ENCODE results near the gene CCDC6. TPM values are rescaled to one million over a fixed set of nuclear protein-coding genes. Genes with fewer than 3 reads are reported as not detected.

CCDC6 gene
- total RNA-seq, 4 donors from 2014 or later = 78.5 to 101 (median 92.1) TPM

DNA sequence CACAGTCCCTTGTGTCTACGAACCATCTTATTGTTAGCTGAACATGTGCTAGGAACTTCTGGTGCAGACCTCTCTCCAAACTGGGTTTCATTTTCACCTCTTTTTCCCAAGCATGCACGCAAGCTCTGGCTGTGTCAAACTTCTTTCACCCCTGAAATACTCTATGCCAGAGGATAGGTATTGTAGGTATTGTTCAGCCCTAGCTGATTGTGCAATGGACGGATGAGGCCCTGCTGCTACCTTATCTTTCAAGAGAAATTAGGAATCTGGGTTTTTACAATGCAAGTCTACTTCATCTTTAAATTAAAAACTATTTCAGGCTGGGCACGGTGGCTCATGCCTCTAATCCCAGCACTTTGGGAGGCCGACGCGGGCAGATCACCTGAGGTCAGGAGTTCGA lies 124.8 kb downstream of the CCDC6 start:
- no peak overlapping the region for H3K27ac ChIP-seq
- H3K9me3 ChIP-seq = no peaks in the 10 kb centered on the region
- TF ChIP-seq POLR2AphosphoS5 (IDR thresholded peaks at IDR 0.05) (no peak), POLR2A (IDR thresholded peaks at IDR 0.05) (no peak), EP300 (IDR thresholded peaks at IDR 0.05) (no peak)
- TF ChIP-seq, protein P1, sequence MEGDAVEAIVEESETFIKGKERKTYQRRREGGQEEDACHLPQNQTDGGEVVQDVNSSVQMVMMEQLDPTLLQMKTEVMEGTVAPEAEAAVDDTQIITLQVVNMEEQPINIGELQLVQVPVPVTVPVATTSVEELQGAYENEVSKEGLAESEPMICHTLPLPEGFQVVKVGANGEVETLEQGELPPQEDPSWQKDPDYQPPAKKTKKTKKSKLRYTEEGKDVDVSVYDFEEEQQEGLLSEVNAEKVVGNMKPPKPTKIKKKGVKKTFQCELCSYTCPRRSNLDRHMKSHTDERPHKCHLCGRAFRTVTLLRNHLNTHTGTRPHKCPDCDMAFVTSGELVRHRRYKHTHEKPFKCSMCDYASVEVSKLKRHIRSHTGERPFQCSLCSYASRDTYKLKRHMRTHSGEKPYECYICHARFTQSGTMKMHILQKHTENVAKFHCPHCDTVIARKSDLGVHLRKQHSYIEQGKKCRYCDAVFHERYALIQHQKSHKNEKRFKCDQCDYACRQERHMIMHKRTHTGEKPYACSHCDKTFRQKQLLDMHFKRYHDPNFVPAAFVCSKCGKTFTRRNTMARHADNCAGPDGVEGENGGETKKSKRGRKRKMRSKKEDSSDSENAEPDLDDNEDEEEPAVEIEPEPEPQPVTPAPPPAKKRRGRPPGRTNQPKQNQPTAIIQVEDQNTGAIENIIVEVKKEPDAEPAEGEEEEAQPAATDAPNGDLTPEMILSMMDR (IDR thresholded peaks at IDR 0.05) = no peak
- H3K4me1 ChIP-seq = no peaks in the 10 kb centered on the region
- no peaks in the 10 kb centered on the region for H3K27me3 ChIP-seq
- no peak overlapping the region for H3K4me3 ChIP-seq
- 94% methylated on average over 8 of the region's 8 CpGs for WGBS
- DNase-seq (ENCODE audit: low spot score in 2 of 2) = no peak
- no peaks in the 10 kb centered on the region for H3K36me3 ChIP-seq

DNA sequence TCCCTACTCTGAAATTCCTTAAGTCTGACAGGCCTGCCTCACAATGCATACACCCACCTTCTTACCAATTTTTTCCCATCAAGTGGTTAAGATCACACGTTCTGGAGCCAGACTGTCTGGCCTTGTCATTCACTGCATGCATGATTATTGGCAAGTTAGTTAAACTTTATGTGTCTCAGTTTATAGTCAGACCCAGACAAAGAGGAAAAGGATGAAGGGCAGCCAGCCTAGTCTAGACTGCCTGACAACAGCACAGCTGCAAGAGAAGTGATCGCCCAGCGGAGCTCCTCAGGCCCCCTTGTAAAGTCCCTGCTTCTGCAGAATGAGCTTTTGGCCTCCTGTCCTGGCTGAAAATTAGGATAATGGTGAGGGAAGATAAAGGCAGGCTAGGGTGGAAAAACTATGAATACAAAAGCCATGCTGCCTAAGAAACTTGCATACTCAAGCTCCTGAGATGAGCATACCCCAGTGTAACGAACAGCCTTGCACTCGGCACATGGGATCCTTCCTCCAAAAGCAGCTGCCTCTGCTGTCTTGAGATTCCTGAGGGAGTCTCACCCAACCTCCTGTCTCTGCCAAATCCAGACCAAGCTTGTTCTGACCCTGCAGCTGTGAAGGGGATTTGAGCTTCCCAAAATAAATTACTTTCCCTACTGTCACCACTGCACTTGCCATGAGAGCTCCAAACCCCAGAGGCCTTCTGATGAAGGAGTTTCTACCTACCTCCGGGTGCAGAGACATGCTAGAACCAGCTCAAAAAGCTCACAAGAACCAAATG lies 126.4 kb downstream of the CCDC6 start:
- H3K27ac ChIP-seq = no peak overlapping the region
- no peak for DNase-seq (ENCODE audit: low spot score in 2 of 2)
- H3K27me3 ChIP-seq = no peaks in the 10 kb centered on the region
- no peaks in the 10 kb centered on the region for H3K4me1 ChIP-seq
- no peaks in the 10 kb centered on the region for H3K36me3 ChIP-seq
- TF ChIP-seq EP300 (IDR thresholded peaks at IDR 0.05) (no peak), POLR2A (IDR thresholded peaks at IDR 0.05) (no peak), POLR2AphosphoS5 (IDR thresholded peaks at IDR 0.05) (no peak)
- TF ChIP-seq, protein P1 (IDR thresholded peaks at IDR 0.05) = no peak
- no peak overlapping the region for H3K4me3 ChIP-seq
- H3K9me3 ChIP-seq = no peaks in the 10 kb centered on the region
- 79% methylated on average over 6 of the region's 6 CpGs for WGBS

DNA sequence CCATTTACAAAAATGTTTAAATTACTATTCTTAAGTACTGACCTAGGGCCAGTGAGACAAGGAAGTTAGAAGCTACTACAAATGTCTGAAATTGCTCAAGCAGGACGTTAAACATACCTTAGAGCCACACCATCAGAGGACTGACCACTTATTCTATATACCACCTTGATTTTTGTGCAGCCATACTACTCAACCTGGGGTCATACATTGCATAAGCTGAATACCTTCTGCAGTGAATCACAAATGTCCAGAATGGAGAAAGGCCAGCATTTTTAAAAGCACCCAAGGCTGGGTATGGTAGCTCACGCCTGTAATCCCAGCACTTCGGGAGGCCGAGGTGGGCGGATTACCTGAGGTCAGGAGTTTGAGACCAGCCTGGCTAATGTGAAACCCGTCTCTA lies 131.9 kb downstream of the CCDC6 start:
- TF ChIP-seq, protein P1 (IDR thresholded peaks at IDR 0.05) = no peak
- no peak for TF ChIP-seq POLR2AphosphoS5 (IDR thresholded peaks at IDR 0.05)
- TF ChIP-seq EP300 (IDR thresholded peaks at IDR 0.05) = no peak
- TF ChIP-seq POLR2A (IDR thresholded peaks at IDR 0.05) = no peak
- H3K4me3 ChIP-seq = no peak overlapping the region

DNA sequence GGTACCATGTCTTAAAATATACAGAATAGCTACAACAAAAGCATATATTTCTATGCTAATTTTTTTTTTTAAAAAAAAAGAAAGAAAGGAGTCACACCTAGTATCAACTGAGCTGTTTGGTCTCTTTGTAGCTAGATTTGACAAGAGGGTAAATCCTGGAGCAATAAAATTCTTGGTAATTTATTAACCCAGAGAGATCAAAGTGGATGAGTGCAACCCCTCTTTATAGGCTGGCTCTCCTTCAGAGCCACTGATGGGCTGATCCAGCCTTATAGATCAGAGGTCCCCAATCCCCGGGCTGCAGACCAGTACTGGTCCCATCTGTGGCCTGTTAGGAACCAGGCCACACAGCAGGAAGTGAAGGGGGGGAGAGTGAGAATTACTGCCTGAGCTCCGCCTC lies 133.3 kb downstream of the CCDC6 start:
- no peaks in the 10 kb centered on the region for H3K27me3 ChIP-seq
- H3K9me3 ChIP-seq = no peaks in the 10 kb centered on the region
- no peak for DNase-seq (ENCODE audit: low spot score in 2 of 2)
- H3K4me1 ChIP-seq = no peaks in the 10 kb centered on the region
- H3K27ac ChIP-seq = no peak overlapping the region
- no peaks in the 10 kb centered on the region for H3K36me3 ChIP-seq
- TF ChIP-seq, protein P1 (IDR thresholded peaks at IDR 0.05) = no peak
- no peak for TF ChIP-seq POLR2A (IDR thresholded peaks at IDR 0.05)
- TF ChIP-seq POLR2AphosphoS5 (IDR thresholded peaks at IDR 0.05) = no peak
- TF ChIP-seq EP300 (IDR thresholded peaks at IDR 0.05) = no peak
- no peak overlapping the region for H3K4me3 ChIP-seq
- 68% methylated on average over 2 of the region's 2 CpGs for WGBS

More for the DNA sequence above, 131.9 kb downstream of the CCDC6 start:
- H3K27me3 ChIP-seq = no peaks in the 10 kb centered on the region
- no peaks in the 10 kb centered on the region for H3K36me3 ChIP-seq
- no peaks in the 10 kb centered on the region for H3K4me1 ChIP-seq
- no peak for DNase-seq (ENCODE audit: low spot score in 2 of 2)
- H3K27ac ChIP-seq = no peak overlapping the region
- no peaks in the 10 kb centered on the region for H3K9me3 ChIP-seq
- 95% methylated on average over 6 of the region's 6 CpGs for WGBS

DNA sequence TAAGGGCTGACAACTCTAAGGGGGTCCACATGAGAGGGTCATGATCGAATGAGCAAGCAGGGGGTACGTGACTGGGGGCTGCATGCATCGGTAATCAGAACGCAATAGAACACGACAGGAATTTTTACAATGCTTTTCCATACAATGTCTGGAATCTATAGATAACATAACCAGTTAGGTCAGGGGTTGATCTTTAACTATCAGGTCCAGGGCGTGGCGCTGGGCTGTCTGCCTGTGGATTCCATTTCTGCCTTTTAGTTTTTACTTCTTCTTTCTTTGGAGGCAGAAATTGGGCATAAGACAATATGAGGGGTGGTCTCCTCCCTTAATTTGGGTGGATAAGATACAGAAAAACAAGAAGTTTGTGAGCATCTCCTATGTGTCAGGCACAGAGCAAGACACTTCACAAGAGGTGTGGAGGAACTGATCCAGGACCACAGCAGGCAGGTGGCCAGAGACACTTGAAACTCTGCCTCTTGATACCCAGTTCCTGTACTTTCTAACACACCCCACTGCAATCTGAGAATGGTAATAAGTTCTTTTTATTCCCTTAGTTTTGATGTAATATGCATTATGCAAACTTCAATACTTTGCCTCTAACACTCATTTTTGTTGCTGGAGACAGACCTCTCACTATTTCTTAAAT lies 135.1 kb downstream of the CCDC6 start:
- no peak overlapping the region for H3K27ac ChIP-seq
- TF ChIP-seq POLR2A (IDR thresholded peaks at IDR 0.05) (no peak), EP300 (IDR thresholded peaks at IDR 0.05) (no peak), POLR2AphosphoS5 (IDR thresholded peaks at IDR 0.05) (no peak)
- TF ChIP-seq, protein P1 (IDR thresholded peaks at IDR 0.05) = no peak
- no peak for DNase-seq (ENCODE audit: low spot score in 2 of 2)
- WGBS = 94% methylated on average over 7 of the region's 7 CpGs
- no peaks in the 10 kb centered on the region for H3K9me3 ChIP-seq
- no peaks in the 10 kb centered on the region for H3K27me3 ChIP-seq
- H3K4me3 ChIP-seq = no peak overlapping the region
- no peaks in the 10 kb centered on the region for H3K36me3 ChIP-seq
- H3K4me1 ChIP-seq = no peaks in the 10 kb centered on the region

Measured in suprapubic skin (tissue), 4 donors.